CD1c-positive myeloid dendritic cell (primary cell): ENCODE measurements around the gene ENDOV.
"Not testable (repeated sequence)": the region's sequence is repeated elsewhere in the genome, so short reads cannot be mapped to it uniquely, and the experiment has no call there.

Experiments used
- DNase-seq: peaks from one replicate; pipeline ENCODE4 v3.0.0-alpha.2; 2016; ENCODE audit errors: extremely low spot score

Gene ENDOV

DNA sequence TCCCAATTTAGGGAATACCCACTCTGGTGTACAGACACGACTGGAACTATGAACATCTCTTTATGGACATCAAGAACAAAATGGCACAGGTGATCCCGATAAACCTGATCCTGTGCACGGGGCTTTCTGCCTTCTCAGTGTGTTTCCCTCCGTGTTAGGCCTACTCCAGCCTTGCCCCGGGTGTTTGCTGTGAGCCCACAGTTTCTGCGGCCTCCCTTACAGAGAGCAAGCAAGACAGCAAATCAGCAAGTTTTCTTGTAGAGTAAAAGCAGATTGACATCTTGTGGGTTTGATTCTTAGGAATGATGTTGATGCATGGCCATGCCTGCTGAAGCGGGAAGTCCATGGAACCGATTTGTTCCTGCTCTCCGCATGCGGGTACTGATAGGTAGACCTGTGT lies 26.4 kb upstream of the ENDOV start:
- DNase-seq: no peak

DNA sequence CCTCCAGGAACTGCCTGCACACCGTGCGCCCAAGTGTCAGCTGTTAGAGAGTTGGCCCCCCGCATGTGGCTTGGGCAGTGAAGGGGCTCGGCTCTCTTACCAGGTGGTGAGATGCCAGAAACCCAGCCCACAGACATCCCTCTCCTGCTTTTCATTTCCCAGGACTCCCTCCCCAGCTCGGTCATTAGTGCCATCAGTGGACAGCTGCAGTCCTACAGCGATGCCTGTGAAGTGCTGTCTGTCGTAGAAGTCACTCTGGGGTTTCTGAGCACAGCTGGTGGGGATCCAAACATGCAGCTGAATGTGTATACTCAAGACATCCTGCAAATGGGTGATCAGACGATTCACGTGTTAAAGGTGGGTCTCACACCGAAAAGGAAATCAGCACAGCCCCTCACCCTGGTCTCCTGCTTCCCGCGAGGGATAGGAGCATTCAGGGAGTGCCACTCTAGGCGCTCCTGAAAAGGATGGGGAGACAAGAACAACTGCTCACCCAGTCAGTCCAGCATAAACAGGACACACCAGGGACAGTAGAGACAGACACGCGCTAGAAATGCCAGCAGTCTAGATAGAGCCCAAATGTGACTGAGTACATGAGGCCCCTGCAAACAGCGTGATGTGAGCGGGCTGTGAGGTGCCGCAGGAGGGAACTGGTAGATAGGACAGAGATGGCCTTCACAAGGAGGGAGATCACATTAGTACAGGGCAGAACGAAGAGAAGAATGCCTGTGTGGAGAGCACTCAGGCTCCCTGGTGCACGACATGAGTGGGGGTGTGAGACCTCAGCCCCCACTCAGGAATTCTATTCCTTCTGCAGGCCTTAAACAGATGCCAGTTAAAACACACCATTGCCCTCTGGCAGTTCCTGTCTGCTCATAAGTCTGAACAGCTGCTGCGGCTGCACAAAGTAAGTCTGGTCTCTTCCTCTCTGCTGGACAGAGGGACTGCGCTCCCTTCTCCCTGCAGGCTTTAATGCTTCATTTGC lies 25.7 kb upstream of the ENDOV start:
- DNase-seq: no peak

DNA sequence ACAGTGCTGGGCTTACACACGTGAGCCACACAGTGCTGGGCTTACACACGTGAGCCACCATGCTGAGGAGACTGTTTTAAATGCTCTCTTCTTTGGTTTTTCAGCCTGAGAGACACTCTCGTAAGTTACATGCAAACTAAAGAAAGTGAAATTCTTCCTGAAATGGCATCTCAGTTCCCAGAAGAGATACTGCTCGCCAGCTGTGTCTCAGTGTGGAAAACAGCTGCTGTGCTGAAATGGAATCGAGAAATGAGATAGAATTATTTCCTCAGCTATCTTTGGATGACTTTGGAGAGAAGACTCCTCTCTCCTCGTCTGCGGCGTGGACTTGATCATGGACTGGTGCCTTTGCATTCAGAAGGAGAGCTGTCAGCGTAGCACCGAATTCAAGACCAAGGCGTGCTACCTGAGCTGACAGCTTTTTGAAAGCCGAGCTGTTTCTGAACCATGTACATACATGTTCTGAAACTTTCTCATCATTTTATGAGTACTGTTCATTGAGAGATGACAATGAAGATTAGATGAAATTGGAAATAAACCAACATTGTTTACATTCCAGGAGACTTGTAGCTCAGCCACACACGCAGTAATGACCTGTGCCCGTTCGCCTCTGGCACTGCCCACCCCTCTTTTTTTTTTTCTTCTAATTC lies 21.6 kb upstream of the ENDOV start:
- DNase-seq: no peak

DNA sequence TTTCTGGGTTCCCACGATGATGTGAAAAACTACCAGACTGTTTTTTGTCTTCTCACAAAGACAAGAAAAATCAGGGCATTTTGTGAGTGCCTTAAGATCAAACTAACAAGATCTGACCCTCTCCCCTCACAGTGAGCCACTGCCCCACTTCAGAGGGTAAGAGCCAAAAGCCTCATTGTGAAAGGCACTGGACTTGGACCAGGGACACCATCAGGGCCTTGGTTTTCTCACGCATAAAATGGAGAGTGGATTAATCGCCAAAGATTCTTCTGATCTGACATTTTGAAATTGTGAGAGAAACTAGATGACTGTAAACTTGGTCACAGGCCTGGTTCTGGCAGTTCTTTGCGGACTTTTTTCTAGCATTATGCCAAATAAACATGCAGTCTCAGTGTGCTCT lies 21.0 kb upstream of the ENDOV start:
- no peak for DNase-seq

DNA sequence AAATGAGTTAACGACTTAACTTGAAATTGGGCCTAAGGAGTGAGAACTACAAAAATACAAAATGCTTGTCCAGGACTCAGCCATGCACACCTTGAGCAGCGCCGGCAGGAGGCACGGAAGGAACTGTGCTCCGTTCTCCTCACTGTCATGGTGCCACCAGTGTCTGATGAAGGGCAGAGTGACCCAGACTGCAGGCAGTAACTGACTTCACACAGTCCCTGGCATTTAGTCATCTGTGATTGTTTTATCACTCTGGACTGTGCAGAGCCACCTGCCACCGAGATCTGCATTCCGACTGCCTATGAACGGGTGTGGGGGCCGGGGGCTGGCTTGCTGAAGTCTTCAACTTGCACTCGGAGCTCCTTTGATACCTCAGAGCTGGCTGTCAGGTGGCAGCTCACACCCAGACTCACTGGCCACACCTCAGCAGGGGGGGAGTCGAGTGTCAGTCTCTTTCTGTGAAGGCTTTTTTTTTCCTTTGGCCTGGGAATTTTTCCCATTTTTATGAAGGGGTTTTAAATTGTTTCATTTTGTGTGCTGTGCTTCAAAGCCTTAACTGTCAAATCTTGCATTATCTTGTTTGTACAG lies 20.2 kb upstream of the ENDOV start:
- no peak for DNase-seq

DNA sequence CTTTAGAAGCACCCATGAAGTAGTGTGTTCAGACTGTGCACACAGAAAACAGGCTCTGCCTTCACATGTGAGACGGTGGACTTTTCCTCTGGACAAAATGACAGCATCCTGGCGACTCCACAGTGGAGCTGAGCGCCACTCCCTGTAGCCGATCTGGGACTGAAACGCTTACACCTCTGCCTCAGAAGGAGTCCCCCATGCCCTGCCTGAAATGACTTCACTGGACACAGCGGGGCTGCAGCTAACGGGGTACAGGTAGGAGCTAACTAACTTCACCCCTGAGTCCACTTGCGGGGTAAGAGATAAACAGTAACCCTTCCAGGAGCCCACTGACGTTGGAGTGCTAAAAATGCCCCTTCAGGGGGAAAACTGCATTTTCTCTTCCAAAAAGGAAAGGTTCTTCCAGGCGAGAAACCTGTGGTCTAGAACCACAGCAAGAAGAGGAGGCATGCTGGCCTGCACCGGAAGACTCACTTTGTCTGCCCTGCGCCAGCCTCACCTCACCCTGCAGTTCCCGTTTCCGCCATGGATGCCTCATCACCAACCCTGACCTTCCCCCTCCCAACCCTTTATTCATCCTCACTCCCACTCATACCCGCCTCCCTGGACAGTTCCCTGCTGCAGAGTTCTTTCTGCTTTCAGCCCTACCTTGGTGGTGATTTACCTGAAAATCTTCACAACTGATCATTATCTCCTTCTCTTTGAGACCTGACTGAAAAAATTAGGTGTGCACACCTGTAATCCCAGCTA lies 19.4 kb upstream of the ENDOV start:
- DNase-seq: peak; percentile 6

DNA sequence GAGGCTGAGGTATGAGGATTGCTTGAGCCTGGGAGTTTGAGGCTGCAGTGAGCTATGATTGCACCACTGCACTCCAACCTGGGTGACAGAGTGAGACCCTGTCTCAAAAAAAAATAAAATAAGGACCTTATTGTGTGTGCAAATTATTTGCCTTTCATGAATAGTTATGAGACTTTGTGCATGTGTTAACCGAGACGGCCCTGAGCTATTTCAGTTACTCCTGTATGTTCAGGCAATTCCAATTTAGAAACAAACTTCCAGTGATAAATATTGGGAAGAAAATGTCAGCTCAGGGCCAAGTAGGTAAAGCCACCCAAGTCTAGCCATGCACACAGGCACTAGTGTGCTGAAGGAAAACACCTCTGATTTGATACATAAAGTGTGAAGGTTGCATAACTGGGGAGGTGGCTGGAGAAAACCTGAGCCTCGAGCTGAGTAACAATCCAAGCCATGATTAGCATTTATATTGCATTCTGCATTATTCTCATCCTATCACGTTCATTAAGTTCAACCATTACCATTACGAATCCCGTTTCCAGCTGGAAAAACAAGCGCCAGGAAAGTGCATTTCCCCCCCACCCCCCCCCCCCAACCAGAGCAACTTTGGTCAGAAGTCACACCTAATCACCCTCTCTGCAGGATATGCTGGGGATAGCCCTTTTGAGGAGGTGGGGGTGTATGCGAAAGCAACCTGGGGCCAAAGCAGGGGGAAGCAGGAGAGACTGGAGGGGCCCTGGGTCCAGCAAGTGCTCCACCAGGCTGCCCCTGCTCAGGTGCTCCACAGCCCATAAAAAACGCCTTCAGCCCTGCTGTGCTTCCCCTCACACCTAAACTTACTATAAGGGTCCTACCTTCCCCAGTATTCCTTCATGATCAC lies 18.6 kb upstream of the ENDOV start:
- no peak for DNase-seq

DNA sequence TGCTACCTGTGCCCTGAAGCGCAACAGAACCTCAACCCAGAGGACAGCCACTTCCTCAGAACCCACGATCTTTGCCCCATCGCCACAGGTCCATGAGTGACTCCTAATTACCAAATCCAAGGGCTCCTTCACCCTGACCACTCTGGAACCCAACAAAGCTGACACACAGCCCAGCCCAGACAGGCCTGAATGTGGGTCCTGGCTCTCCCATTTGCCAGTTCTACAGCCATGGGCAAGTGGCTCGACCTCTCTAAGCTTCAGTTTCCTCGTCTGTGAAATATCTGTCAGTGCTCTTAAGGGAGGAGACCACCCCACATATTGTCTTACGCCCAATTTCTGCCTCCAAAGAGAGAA lies 18.0 kb upstream of the ENDOV start:
- no peak for DNase-seq

DNA sequence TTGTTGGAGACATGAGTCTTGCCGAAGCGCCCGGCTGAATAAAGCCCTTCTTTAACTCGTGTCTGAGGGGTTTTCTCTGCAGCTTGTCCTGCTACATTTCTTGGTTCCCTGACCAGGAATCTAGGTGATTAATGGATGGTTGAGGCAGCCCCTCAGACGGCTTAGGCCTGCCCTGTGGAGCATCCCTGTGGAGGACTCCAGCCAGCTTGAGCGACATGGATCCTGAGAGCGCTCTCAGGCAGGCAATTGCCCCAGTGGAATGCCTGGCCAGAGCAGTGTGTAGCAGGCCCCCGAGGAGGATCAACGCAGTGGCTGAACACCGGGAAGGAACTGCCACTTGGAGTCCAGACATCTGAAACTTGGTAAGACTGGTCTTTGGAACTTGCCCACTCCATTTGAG lies 17.3 kb upstream of the ENDOV start:
- no peak for DNase-seq

DNA sequence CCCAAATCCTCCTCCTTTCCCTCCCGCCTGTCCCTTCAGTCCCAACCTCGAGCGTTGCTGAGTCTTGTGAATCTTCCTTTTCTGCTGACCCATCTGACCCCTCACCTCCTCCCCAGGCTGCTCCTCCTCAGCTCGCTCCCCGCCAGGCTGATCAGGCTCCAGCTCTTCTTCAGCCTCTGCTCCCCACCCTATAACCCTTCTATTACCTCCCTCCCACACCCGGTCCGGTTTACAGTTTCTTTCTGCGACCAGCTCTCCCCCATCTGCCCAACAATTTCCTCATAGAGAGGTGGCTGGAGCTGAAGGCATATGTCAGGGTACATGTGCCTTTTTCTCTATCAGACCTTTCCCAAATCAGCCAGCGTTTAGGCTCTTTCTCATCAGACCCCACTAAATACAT lies 13.9 kb upstream of the ENDOV start:
- not testable (repeated sequence) for DNase-seq

DNA sequence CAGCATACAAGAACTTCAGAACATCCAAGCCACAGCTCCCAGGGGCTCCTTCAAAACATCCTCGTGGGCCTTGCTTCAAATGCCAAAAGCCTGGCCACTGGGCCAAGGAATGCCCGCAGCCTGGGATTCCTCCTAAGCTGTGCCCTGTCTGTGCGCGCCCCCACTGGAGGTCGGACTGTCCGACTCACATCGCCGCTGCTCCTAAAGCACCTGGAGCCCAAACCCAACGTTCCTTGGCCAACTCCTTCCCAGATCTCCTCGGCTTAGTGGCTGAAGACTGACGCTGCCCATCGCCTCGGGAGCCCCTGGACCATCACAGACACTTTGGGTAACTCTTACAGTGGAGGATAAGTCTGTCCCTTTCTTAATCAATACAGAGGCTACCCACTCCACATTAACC lies 12.9 kb upstream of the ENDOV start:
- DNase-seq: not testable (repeated sequence)

DNA sequence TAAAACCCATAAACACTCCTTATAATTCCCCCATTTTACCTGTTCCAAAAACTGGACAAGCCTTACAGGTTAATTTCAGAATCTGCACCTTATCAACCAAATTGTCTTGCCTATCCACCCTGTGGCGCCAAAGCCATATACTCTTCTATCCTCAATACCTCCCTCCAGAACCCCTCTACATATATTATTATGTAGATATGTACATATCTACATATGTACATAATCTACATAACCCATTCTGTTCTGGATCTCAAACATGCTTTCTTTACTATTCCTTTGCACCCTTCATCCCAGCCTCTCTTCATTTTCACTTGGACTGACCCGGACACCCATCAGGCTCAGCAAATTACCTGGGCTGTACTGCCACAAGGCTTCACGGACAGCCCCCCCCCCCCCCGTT lies 12.0 kb upstream of the ENDOV start:
- DNase-seq: no peak

DNA sequence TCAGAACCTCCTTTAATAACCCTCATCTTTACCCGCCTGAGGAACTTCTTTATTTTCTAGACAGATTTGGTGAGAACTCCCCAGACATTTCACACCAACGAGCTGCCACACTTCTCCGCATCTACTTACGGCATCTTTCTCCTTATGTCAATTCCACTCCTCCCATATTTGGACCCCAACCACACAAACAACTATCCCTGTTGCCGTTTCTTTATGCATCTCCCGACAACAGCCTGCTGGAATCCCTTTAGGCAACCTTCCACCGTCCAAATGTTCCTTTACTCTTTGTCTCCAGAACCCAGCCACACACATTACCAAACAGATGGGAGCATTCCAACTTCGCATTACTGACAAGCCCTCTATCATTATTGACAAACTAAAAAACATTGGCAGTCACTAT lies 8.8 kb upstream of the ENDOV start:
- DNase-seq: no peak

DNA sequence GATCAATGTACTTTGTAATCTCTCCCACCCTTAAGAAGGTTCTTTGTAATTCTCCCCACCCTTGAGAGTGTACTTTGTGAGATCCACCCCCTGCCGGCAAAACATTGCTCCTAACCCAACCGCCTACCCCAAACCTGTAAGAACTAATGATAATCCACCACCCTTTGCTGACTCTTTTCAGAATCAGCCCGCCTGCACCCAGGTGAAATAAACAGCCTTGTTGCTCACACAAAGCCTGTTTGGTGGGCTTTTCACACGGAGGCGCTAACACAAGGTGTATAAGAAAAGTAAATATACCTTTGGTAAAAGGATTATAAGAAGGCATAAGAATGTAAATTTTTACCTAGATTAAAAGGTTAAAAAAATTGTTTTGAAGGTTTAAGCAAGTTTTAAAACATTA lies 7.0 kb upstream of the ENDOV start:
- DNase-seq: not testable (repeated sequence)

DNA sequence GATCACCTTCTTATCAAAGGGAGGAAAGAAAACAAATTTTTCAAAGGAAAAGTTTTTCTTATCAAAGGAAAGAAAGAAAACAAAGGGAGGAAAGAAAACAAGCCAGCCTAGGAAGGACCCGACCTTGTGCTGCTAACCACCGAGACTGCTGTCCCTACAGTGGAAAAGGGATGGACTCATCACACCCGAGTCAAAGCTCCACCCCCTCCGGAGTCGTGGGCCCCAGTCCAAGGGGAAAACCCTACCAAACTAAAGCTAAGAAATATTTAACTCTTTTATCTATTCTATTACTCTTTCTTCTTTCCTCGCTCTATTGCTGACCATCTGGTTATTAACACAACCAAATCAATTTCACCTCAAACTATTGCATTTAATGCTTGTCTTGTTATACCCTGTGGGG lies 6.1 kb upstream of the ENDOV start:
- no peak for DNase-seq

DNA sequence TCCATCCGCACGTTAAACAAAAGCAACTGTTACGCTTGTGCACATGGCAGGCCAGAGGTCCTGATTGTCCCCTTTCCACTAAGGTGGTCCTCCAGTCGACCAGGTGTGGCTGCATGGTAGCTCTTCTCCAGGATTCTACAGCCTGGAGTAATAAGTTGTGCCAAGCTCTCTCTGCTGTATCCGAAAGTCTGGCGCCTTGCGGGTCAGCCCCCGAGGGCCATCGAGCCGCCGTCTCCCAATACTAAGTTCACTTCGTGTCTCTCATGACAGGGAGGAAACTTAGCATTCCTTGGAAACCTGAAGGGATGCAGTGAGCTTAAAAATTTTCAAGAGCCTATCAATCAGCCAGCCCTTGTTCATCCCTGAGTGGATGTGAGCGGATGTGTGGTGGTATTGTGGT lies 5.3 kb upstream of the ENDOV start:
- no peak for DNase-seq

DNA sequence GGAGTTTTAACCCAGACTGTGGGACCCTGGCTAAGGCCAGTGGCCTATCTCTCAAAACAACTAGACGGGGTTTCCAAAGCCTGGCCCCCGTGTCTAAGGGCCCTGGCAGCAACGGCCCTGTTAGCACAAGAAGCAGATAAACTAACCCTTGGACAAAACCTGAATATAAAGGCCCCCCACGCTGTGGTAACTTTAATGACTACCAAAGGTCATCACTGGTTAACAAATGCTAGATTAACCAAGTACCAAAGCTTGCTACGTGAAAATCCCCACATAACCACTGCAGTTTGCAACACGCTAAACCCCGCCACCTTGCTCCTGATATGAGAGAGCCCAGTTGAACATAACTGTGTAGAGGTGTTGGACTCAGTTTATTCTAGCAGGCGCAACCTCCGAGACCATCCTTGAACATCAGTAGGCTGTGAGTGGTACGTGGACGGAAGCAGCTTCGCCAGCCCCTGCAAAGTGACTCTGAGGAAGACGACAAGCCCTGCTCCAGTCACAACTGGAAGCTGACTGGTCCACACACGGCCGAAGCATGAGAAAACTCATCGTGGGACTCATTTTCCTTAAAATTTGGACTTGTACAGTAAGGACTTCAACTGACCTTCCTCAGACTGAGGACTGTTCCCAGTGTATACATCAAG lies 4.4 kb upstream of the ENDOV start:
- DNase-seq: not testable (repeated sequence)

DNA sequence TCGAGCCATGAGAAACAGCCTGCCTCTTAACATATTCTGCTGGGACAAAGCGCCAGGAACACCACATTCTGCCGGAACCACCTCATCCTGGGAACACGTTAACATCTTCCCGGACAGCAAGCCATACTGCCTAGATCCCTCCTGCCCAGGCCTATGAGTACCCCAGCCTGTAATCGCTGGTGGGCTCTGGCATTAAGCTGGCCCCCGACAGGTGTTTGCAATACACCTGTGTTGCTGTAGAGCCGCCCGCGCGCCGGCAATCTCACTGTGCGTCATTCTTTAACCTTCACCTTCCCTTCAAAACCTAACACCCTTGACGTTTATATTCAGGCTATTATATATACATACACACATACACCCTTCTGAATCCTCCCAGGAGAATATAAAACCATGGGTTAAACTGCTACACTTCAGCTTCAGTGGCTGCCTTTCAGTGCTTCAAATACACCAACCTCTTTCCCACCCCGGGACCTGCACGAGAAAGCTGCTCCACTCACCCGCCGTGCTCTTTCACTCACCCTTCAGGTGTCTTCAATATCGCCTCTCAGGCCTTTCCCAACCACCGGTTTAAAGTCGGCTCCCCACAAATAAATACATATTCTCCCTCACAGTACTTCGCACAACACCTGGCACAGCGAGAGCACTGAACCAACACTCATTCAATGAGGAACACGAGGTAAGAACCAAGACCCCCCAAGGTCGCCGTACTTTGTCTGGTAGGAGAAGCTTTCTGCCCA lies 1.0 kb upstream of the ENDOV start:
- DNase-seq: no peak

DNA sequence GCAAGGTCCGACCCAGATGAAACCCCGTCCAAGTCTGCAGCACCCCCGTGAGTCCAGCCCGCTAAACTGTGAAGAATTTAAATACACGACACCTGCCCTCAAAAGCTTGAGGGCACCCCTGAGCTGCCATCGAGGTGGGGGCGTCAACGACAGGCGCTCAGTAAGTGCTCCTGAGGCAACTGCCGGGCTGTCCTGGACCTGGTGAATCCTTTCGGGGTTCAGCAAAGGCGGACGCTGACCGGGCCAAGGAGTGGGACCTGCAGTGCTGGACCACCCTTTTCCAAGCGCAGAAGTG lies 512 bp upstream of the ENDOV start:
- DNase-seq: no peak

DNA sequence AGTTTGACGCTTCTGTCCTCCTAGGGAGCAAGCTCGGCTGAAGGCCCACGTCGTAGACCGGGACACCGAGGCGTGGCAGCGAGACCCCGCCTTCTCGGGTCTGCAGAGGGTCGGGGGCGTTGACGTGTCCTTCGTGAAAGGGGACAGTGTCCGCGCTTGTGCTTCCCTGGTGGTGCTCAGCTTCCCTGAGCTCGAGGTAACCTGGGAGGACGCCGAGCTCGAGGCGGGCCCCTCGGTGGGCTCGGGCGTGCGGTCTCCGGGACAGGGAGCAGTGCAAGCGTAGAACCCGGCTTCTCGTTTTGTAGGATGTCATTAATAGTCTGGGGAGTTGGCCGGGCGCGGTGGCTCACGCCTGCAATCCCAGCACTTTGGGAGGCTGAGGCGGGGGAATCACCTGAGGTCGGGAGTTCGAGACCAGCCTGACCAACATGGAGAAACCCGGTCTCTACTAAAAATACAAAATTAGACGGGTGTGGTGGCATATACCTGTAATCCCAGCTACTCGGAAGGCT lies 715 bp downstream of the ENDOV start:
- no peak for DNase-seq
